Measurements from ENCODE around the gene PNMT. TPM values are rescaled to one million over a fixed set of nuclear protein-coding genes. Genes with fewer than 3 reads are reported as not detected.

PNMT gene
- total and polyA plus RNA-seq, 2 donors (not counting 1 experiment from before 2014, with no cell fraction given): 0.13 to 0.76 TPM

- DNase-seq: no peak
- intact Hi-C loops (cut with micrococcal nuclease): no loop called here
- Histone ChIP-seq H3K4me3 (ENCODE audit: control extremely low read depth in 1 of 5, extremely low read depth in 1 of 5, insufficient read depth in 1 of 5, low read depth in 2 of 5, low read length in 4 of 5) (no peak overlapping the region), H3K9ac (ENCODE audit: low read length) (no peak overlapping the region), H3K4me1 (ENCODE audit: control insufficient read depth in 2 of 2, insufficient read depth in 2 of 2, low read length in 2 of 2) (peaks cover 18 to 29% of the 10 kb centered on the region in 2 donors), H3K27me3 (replicated peaks in 1 of 4; ENCODE audit: control extremely low read depth in 1 of 4, control insufficient read depth in 3 of 4, insufficient read depth in 4 of 4, low read length in 3 of 4) (no peaks in the 10 kb centered on the region), H3K9me3 (ENCODE audit: control extremely low read depth in 1 of 3, control insufficient read depth in 2 of 3, insufficient read depth in 1 of 3, low read length in 2 of 3) (no peaks in the 10 kb centered on the region), H3K36me3 (replicated peaks in 1 of 2; ENCODE audit: control extremely low read depth in 1 of 2, control insufficient read depth in 1 of 2, extremely low read depth in 1 of 2, insufficient read depth in 2 of 2, low read length in 1 of 2) (peaks cover 0 to 22% of the 10 kb centered on the region in 2 experiments), H3K4me2 (replicated peaks; ENCODE audit: low read depth, low read length, poor library complexity, severe bottlenecking) (no peak overlapping the region), H2AFZ (ENCODE audit: insufficient read depth, low read depth, low read length, poor library complexity, severe bottlenecking) (no peak overlapping the region), H4K20me1 (ENCODE audit: control insufficient read depth, insufficient read depth, low read length, poor library complexity, severe bottlenecking) (peaks cover 41% of the 10 kb centered on the region), H3K27ac (ENCODE audit: low read length in 2 of 2) (no peak overlapping the region), H3K79me2 (ENCODE audit: control insufficient read depth, insufficient read depth, low read length) (peaks cover 40% of the 10 kb centered on the region)
- no peak overlapping the region for H3K4me3 Mint-ChIP-seq
- H3K27ac Mint-ChIP-seq: no peak overlapping the region
- TF ChIP-seq EZH2 (IDR thresholded peaks at IDR 0.05; ENCODE audit: borderline replicate concordance, insufficient read depth, low read depth, low read length, poor library complexity, severe bottlenecking): no peak
- TF ChIP-seq, protein P1, sequence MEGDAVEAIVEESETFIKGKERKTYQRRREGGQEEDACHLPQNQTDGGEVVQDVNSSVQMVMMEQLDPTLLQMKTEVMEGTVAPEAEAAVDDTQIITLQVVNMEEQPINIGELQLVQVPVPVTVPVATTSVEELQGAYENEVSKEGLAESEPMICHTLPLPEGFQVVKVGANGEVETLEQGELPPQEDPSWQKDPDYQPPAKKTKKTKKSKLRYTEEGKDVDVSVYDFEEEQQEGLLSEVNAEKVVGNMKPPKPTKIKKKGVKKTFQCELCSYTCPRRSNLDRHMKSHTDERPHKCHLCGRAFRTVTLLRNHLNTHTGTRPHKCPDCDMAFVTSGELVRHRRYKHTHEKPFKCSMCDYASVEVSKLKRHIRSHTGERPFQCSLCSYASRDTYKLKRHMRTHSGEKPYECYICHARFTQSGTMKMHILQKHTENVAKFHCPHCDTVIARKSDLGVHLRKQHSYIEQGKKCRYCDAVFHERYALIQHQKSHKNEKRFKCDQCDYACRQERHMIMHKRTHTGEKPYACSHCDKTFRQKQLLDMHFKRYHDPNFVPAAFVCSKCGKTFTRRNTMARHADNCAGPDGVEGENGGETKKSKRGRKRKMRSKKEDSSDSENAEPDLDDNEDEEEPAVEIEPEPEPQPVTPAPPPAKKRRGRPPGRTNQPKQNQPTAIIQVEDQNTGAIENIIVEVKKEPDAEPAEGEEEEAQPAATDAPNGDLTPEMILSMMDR (IDR thresholded peaks at IDR 0.05): no peak
- ChIA-PET CTCF (interaction anchor here (0.7 to 5.2 kb wide), 13 partner anchors 11 to 136 kb away, joined by 3 to 61 read pairs (median 15); partner anchors contain the start of genes MIEN1, PNMT and TCAP), POLR2A (no interaction called here)
- H3K4me1 Mint-ChIP-seq: peaks cover 43% of the 10 kb centered on the region
- no peak for ATAC-seq (ENCODE audit: low read depth)
- no peaks in the 10 kb centered on the region for H3K27me3 Mint-ChIP-seq
- WGBS (ENCODE audit: insufficient coverage): 100% methylated on average over 1 of the region's 2 CpGs
- H3K9me3 Mint-ChIP-seq (ENCODE audit: insufficient read depth): no peaks in the 10 kb centered on the region
Measured at GRCh38 chr17:39655105-39655504, 13.1 kb upstream of the PNMT start.

DNA sequence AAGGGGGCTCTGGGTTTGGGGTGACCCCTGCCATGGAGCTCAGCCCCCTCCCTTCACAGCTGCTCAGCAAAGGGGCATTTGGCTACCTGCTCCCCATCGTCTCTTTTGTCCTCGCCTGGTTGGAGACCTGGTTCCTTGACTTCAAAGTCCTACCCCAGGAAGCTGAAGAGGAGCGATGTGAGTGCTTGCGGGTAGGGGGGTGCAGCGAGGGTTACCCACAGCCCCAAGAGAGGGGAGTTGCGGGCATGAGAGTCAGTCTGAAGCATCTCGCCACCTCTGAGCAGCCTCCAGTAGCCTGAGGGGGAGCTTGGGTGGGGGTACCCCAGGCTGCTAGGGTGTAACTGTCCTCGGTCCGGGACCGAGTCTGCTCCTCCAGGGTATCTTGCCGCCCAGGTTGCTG lies 9.9 kb upstream of the PNMT start:
- Mint-ChIP-seq H3K27me3 (no peaks in the 10 kb centered on the region), H3K4me3 (no peak overlapping the region), H3K27ac (peak overlapping the region; percentile 96), H3K9me3 (ENCODE audit: insufficient read depth) (no peaks in the 10 kb centered on the region), H3K4me1 (peaks cover 47% of the 10 kb centered on the region)
- Histone ChIP-seq H3K79me2 (ENCODE audit: control insufficient read depth, insufficient read depth, low read length) (peaks cover 34% of the 10 kb centered on the region), H3K9ac (ENCODE audit: low read length) (no peak overlapping the region), H3K4me3 (ENCODE audit: control extremely low read depth in 1 of 5, extremely low read depth in 1 of 5, insufficient read depth in 1 of 5, low read depth in 2 of 5, low read length in 4 of 5) (no peak overlapping the region), H3K9me3 (ENCODE audit: control extremely low read depth in 1 of 3, control insufficient read depth in 2 of 3, insufficient read depth in 1 of 3, low read length in 2 of 3) (no peaks in the 10 kb centered on the region), H2AFZ (ENCODE audit: insufficient read depth, low read depth, low read length, poor library complexity, severe bottlenecking) (no peak overlapping the region), H3K36me3 (replicated peaks in 1 of 2; ENCODE audit: control extremely low read depth in 1 of 2, control insufficient read depth in 1 of 2, extremely low read depth in 1 of 2, insufficient read depth in 2 of 2, low read length in 1 of 2) (peaks cover 0 to 49% of the 10 kb centered on the region in 2 experiments), H3K4me1 (ENCODE audit: control insufficient read depth in 2 of 2, insufficient read depth in 2 of 2, low read length in 2 of 2) (peaks cover 34 to 58% of the 10 kb centered on the region in 2 donors), H4K20me1 (ENCODE audit: control insufficient read depth, insufficient read depth, low read length, poor library complexity, severe bottlenecking) (peaks cover 16% of the 10 kb centered on the region), H3K27me3 (replicated peaks in 1 of 4; ENCODE audit: control extremely low read depth in 1 of 4, control insufficient read depth in 3 of 4, insufficient read depth in 4 of 4, low read length in 3 of 4) (no peaks in the 10 kb centered on the region), H3K4me2 (replicated peaks; ENCODE audit: low read depth, low read length, poor library complexity, severe bottlenecking) (peak overlapping the region; percentile 58), H3K27ac (ENCODE audit: low read length in 2 of 2) (peak overlapping the region; percentile 32 to 81)
- POLR2A ChIA-PET: no interaction called here
- intact Hi-C loops (cut with micrococcal nuclease): no loop called here
- DNase-seq (no peak), ATAC-seq (ENCODE audit: low read depth) (no peak)
- CTCF ChIA-PET: interaction anchor here (1.2 to 1.5 kb wide), 2 partner anchors 12 to 37 kb away, joined by 3 to 4 read pairs; no protein-coding TSS in a partner anchor
- TF ChIP-seq EZH2 (IDR thresholded peaks at IDR 0.05; ENCODE audit: borderline replicate concordance, insufficient read depth, low read depth, low read length, poor library complexity, severe bottlenecking): no peak
- TF ChIP-seq, protein P1 (IDR thresholded peaks at IDR 0.05): no peak
- WGBS (ENCODE audit: insufficient coverage): 50% methylated on average over 9 of the region's 11 CpGs
